Panc1 (cell line): ENCODE results near the gene PGBD5. TPM values are rescaled to one million over a fixed set of nuclear protein-coding genes. Genes with fewer than 3 reads are reported as not detected.

Experiments
- ATAC-seq: fragments of 200-7000 bp; cut with Tn5 transposase; 2 replicates; pipeline ENCODE4 v1.9.1; 2020; ENCODE audit warnings: mild to moderate bottlenecking, moderate library complexity
- BruUV-seq: library from RNA; stranded (reverse); fragments of 400-500 nt; replicated peaks from 2 replicates; lab custom pipeline; 2021; lab: Mats Ljungman, UMichigan
- CTCF ChIA-PET: fragments of 300-600 bp; sonication (Branson Sonifier 250); formaldehyde crosslinking; loops from one replicate; lab custom pipeline; 2022; ENCODE audit warnings: antibody characterized with exemption; lab: Charles Lee
- POLR2A ChIA-PET: fragments of 300-600 bp; sonication (Branson Sonifier 250); formaldehyde crosslinking; loops from one replicate; lab custom pipeline; 2022; ENCODE audit warnings: antibody characterized with exemption; lab: Charles Lee
- DNase-seq: peaks from one replicate; pipeline ENCODE4 v3.0.0-alpha.2; 2010; ENCODE audit warnings: low read depth, low spot score
- H3K27ac ChIP-seq: 2 replicates; pipeline ENCODE4 v1.5.1; 2011; ENCODE audit warnings: mild to moderate bottlenecking, low read length, inconsistent platforms
- H3K27me3 ChIP-seq: fragments of 200-500 bp; sonication (Bioruptor generic); 2 replicates; pipeline ENCODE4 v1.6.0; 2014; ENCODE audit warnings: low read length, inconsistent platforms; ENCODE audit not compliant: control insufficient read depth, insufficient read depth
- H3K36me3 ChIP-seq: fragments of 200-500 bp; sonication (Bioruptor generic); 2 replicates; pipeline ENCODE4 v1.5.1; 2014; ENCODE audit warnings: inconsistent platforms, mild to moderate bottlenecking, low read length, moderate library complexity; ENCODE audit not compliant: control insufficient read depth, insufficient read depth
- H3K4me1 ChIP-seq: 2 replicates; pipeline ENCODE4 v1.5.1; 2011; ENCODE audit warnings: inconsistent platforms, mild to moderate bottlenecking, low read length, moderate library complexity; ENCODE audit not compliant: control insufficient read depth, insufficient read depth
- H3K4me3 ChIP-seq, 2 experiments: 2 replicates each; pipeline ENCODE4 v1.5.1; 2011 to 2012; ENCODE audit warnings: low read depth in 2 of 2, low read length in 2 of 2, mild to moderate bottlenecking in 2 of 2, inconsistent platforms in 1 of 2, moderate library complexity in 1 of 2
- H3K9me3 ChIP-seq: fragments of 200-500 bp; sonication (Bioruptor generic); 2 replicates; pipeline ENCODE4 v1.5.1; 2014; ENCODE audit warnings: low read depth, mild to moderate bottlenecking, inconsistent platforms, low read length, moderate library complexity; ENCODE audit not compliant: control insufficient read depth, insufficient read depth
- CTCF ChIP-seq: fragments of 450-650 bp; IDR thresholded peaks from 2 replicates; pipeline ENCODE4 v1.5.1; 2017; ENCODE audit warnings: mild to moderate bottlenecking
- POLR2AphosphoS5 ChIP-seq: IDR thresholded peaks from 2 replicates; pipeline ENCODE4 v1.6.1; 2012; ENCODE audit warnings: mild to moderate bottlenecking, low read depth, low read length, moderate library complexity
- REST ChIP-seq, 2 experiments: IDR thresholded peaks; 2 replicates each; pipeline ENCODE4 v1.6.1; 2011 to 2012; ENCODE audit warnings: low read depth in 2 of 2, control low read depth in 1 of 2, low read length in 1 of 2, mild to moderate bottlenecking in 1 of 2, moderate library complexity in 1 of 2; ENCODE audit not compliant: insufficient read depth in 1 of 2
- SIN3A ChIP-seq: IDR thresholded peaks from 2 replicates; pipeline ENCODE4 v1.6.1; 2012; ENCODE audit warnings: low read depth, mild to moderate bottlenecking, low read length, moderate library complexity, borderline replicate concordance; ENCODE audit not compliant: insufficient read depth
- TCF7L2 ChIP-seq: IDR thresholded peaks from 2 replicates; pipeline ENCODE4 v1.6.1; 2011; ENCODE audit warnings: mild to moderate bottlenecking, low read depth, low read length, inconsistent platforms
- in situ Hi-C: cut with HindIII; loops from 2 replicates; pipeline ENCODE4 v1.10.0; 2016; ENCODE audit warnings: low sequenced_read_pairs, low pct_unique_long_range_greater_than_20kb
- intact Hi-C: fragments of 100-400 bp; cut with micrococcal nuclease; formaldehyde crosslinking; loops from one replicate; pipeline ENCODE4 v1.10.0; 2022; ENCODE audit not compliant: unreplicated experiment
- total RNA-seq: library from RNA; stranded (reverse); gene quantifications from one replicate; pipeline ENCODE4 v1.2.1, GENCODE V29; 2021; ENCODE audit not compliant: unreplicated experiment

Gene PGBD5
- total RNA-seq, 1 experiment from 2014 or later, result 0.05 TPM

GRCh38 chr1:230464671-230465070 is 38.5 kb upstream of the PGBD5 start:
- Histone ChIP-seq H3K27ac (no peak overlapping the region), H3K9me3 (no peaks in the 10 kb centered on the region), H3K4me3 (no peak overlapping the region), H3K36me3 (no peaks in the 10 kb centered on the region), H3K27me3 (peaks cover 9% of the 10 kb centered on the region), H3K4me1 (no peaks in the 10 kb centered on the region)
- ChIA-PET CTCF (no interaction called here), POLR2A (interaction anchor here (0.6 kb wide), 1 partner anchor 794 kb away, joined by 5 read pairs; no protein-coding TSS in a partner anchor)
- intact Hi-C loops (no loop called here), in situ Hi-C loops (no loop called here)
- no peak for TF ChIP-seq SIN3A
- TF ChIP-seq TCF7L2, result no peak
- no peak for TF ChIP-seq REST (IDR thresholded peaks at IDR 0.05; ENCODE audit: insufficient read depth in 1 of 2, low read depth in 2 of 2, low read length in 1 of 2)
- TF ChIP-seq CTCF, result no peak
- no peak for TF ChIP-seq POLR2AphosphoS5
- ATAC-seq, result no peak
- no peak for DNase-seq
- no TSS peak for BruUV-seq

DNA sequence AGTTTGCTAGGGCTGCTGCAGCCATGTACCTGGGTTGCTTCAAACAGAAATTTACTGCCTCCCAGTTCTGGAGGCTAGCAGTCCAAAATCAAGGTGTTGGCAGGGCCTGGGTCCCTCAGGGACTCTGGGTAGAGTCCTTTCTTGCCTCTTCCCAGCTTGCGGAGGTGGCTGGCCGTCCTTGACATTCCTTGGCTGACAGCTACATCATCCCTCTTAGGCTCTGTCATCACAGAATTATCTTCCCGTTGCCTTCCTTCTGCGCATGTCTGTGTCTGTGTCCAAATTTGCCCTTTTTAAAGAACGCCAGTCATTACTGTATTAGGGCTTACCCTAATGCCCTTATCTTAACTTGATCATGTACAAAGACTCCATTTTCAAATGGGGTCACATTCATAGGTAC is 37.6 kb upstream of the PGBD5 start:
- peaks cover 15% of the 10 kb centered on the region for H3K27me3 ChIP-seq
- no TSS peak for BruUV-seq
- H3K36me3 ChIP-seq, result no peaks in the 10 kb centered on the region

More for the DNA sequence above, 37.6 kb upstream of the PGBD5 start:
- H3K9me3 ChIP-seq, result no peaks in the 10 kb centered on the region
- ATAC-seq (no peak), DNase-seq (no peak)
- in situ Hi-C loops, result no loop called here
- no peak overlapping the region for H3K4me3 ChIP-seq
- CTCF ChIA-PET, result no interaction called here
- intact Hi-C loops, result no loop called here
- POLR2A ChIA-PET, result no interaction called here
- no peaks in the 10 kb centered on the region for H3K4me1 ChIP-seq
- H3K27ac ChIP-seq, result no peak overlapping the region
- TF ChIP-seq TCF7L2, result no peak
- no peak for TF ChIP-seq REST (IDR thresholded peaks at IDR 0.05; ENCODE audit: insufficient read depth in 1 of 2, low read depth in 2 of 2, low read length in 1 of 2)
- TF ChIP-seq SIN3A, result no peak
- no peak for TF ChIP-seq CTCF
- TF ChIP-seq POLR2AphosphoS5, result no peak
